Duodenal mucosa (tissue), 2 donors: ENCODE results near the gene RDX.

Experiments
- H3K27ac ChIP-seq: one replicate; pipeline ENCODE4 v1.7.0; 2013; ENCODE audit warnings: low read depth, low read length
- H3K27me3 ChIP-seq, 2 donors: one replicate each; pipeline ENCODE4 v1.7.0; 2013; ENCODE audit warnings: low read length in 2 of 2, control low read depth in 1 of 2; ENCODE audit not compliant: insufficient read depth in 2 of 2, control insufficient read depth in 1 of 2
- H3K36me3 ChIP-seq, 2 donors: one replicate each; pipeline ENCODE4 v1.7.0; 2013; ENCODE audit warnings: low read length in 2 of 2, control low read depth in 1 of 2; ENCODE audit not compliant: insufficient read depth in 2 of 2, control insufficient read depth in 1 of 2
- H3K4me1 ChIP-seq, 2 donors: one replicate each; pipeline ENCODE4 v1.7.0; 2013; ENCODE audit warnings: low read length in 2 of 2, control low read depth in 1 of 2; ENCODE audit not compliant: insufficient read depth in 2 of 2, control insufficient read depth in 1 of 2
- H3K4me3 ChIP-seq, 2 donors: one replicate each; pipeline ENCODE4 v1.7.0; 2013; ENCODE audit warnings: low read length in 2 of 2, low read depth in 1 of 2
- H3K9ac ChIP-seq, 2 donors: one replicate each; pipeline ENCODE4 v1.7.0; 2013; ENCODE audit warnings: low read length in 2 of 2, low read depth in 1 of 2
- H3K9me3 ChIP-seq, 2 donors: one replicate each; pipeline ENCODE4 v1.7.0; 2013; ENCODE audit warnings: low read length in 2 of 2, control low read depth in 1 of 2; ENCODE audit not compliant: control insufficient read depth in 1 of 2

RDX gene

GRCh38 chr11:110177086-110177456, 119.3 kb downstream of the RDX start:
- Histone ChIP-seq H3K27me3 (no peaks in the 10 kb centered on the region), H3K27ac (no peak overlapping the region), H3K4me3 (no peak overlapping the region), H3K9ac (no peak overlapping the region), H3K4me1 (peaks cover 3 to 9% of the 10 kb centered on the region in 2 donors), H3K36me3 (no peaks in the 10 kb centered on the region), H3K9me3 (no peaks in the 10 kb centered on the region)

GRCh38 chr11:110176366-110177085, 119.9 kb downstream of the RDX start:
- Histone ChIP-seq H3K9me3 (no peaks in the 10 kb centered on the region), H3K4me1 (peaks cover 3 to 9% of the 10 kb centered on the region in 2 donors), H3K4me3 (no peak overlapping the region), H3K9ac (no peak overlapping the region), H3K27ac (no peak overlapping the region), H3K27me3 (no peaks in the 10 kb centered on the region), H3K36me3 (no peaks in the 10 kb centered on the region)

DNA sequence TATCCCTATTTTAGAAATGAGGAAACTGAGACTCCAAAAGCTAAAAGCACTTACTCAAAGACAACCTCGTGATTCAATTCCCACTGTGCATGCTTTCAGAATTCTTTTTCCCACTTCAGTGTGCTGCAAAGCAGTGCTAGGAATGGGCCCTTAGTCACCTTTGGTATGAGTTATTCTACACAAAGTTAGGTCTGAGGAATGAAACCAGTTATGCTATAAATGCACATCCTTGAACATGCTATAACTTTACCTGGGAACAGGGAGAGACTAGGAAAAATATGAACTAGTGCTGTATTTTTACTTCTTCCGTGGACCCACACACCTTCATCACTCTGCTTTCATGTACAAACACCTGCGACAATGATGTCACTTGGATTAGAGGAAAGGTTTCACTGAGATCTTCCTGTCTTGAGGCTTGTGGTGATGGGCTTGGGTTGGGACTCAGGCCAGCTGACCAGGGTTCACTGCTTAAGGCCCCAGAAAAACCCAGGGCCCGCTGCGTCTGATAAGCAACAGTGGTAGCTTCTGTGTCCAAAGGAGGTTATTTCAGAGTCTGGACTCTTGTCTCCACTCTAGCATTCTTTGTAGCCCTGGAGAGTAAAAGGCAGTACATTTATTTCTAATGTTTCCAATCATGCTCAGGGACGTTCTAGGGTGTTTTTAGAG, 121.6 kb downstream of the RDX start:
- Histone ChIP-seq H3K27ac (no peak overlapping the region), H3K27me3 (no peaks in the 10 kb centered on the region), H3K4me1 (peaks cover 3 to 9% of the 10 kb centered on the region in 2 donors), H3K36me3 (no peaks in the 10 kb centered on the region), H3K9ac (no peak overlapping the region), H3K4me3 (no peak overlapping the region), H3K9me3 (no peaks in the 10 kb centered on the region)

- Histone ChIP-seq H3K36me3 (no peaks in the 10 kb centered on the region), H3K9ac (no peak overlapping the region), H3K4me3 (peak overlapping the region in 1 of 2 donors; percentile 52), H3K4me1 (peaks cover 3 to 9% of the 10 kb centered on the region in 2 donors), H3K27ac (no peak overlapping the region), H3K9me3 (no peaks in the 10 kb centered on the region), H3K27me3 (no peaks in the 10 kb centered on the region)
Measured at GRCh38 chr11:110173811-110174644, 122.4 kb downstream of the RDX start.

GRCh38 chr11:110172468-110173065, 123.8 kb downstream of the RDX start:
- no peak overlapping the region for H3K9ac ChIP-seq
- peaks cover 3 to 9% of the 10 kb centered on the region in 2 donors for H3K4me1 ChIP-seq
- H3K27me3 ChIP-seq: no peaks in the 10 kb centered on the region
- H3K27ac ChIP-seq: no peak overlapping the region
- no peak overlapping the region for H3K4me3 ChIP-seq
- H3K36me3 ChIP-seq: no peaks in the 10 kb centered on the region
- no peaks in the 10 kb centered on the region for H3K9me3 ChIP-seq

- no peaks in the 10 kb centered on the region for H3K27me3 ChIP-seq
- no peak overlapping the region for H3K9ac ChIP-seq
- no peak overlapping the region for H3K4me3 ChIP-seq
- H3K36me3 ChIP-seq: peaks cover 7 to 10% of the 10 kb centered on the region in 2 donors
- H3K4me1 ChIP-seq: peaks cover 3 to 9% of the 10 kb centered on the region in 2 donors
- H3K27ac ChIP-seq: no peak overlapping the region
- H3K9me3 ChIP-seq: no peaks in the 10 kb centered on the region
Measured at GRCh38 chr11:110169738-110170137, 126.7 kb downstream of the RDX start.

DNA sequence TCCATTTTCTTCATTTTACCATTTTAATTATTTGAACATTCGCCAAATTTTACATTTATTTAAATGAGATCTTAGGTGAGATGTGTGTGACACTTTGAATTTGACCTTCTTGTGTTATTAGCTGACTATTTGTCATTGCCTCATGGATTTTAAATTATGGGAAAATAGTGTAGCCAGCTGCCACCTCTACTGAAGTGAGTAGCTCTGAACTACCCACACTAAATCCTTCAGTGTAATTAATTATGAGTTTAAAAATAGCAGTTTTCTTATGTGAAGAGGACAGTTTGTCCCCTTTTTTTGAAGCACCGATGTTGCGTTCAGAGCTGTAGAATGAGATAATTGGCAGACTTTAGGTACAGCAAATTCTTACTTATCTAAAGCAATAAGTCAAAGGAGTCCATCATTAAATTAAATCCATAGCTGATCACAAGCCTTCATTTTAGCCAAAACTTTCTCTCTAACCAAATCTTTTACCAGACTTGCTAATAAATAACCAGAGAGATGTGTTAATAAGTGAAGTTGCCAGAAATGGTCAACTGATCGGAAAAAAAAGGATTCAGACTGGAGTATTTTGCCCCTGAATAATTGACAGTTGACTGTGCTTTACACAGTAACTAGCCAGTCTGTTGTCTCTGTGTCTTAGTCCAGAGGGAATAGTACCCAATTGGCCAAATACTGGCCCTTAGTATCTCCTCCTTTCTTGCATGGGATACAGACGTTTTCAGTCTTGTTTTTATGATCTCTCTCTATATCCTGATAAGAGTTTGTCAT, 128.2 kb downstream of the RDX start:
- no peak overlapping the region for H3K9ac ChIP-seq
- H3K36me3 ChIP-seq: peaks cover 12 to 16% of the 10 kb centered on the region in 2 donors
- no peaks in the 10 kb centered on the region for H3K4me1 ChIP-seq
- H3K9me3 ChIP-seq: no peaks in the 10 kb centered on the region
- no peak overlapping the region for H3K4me3 ChIP-seq
- H3K27me3 ChIP-seq: no peaks in the 10 kb centered on the region
- no peak overlapping the region for H3K27ac ChIP-seq

DNA sequence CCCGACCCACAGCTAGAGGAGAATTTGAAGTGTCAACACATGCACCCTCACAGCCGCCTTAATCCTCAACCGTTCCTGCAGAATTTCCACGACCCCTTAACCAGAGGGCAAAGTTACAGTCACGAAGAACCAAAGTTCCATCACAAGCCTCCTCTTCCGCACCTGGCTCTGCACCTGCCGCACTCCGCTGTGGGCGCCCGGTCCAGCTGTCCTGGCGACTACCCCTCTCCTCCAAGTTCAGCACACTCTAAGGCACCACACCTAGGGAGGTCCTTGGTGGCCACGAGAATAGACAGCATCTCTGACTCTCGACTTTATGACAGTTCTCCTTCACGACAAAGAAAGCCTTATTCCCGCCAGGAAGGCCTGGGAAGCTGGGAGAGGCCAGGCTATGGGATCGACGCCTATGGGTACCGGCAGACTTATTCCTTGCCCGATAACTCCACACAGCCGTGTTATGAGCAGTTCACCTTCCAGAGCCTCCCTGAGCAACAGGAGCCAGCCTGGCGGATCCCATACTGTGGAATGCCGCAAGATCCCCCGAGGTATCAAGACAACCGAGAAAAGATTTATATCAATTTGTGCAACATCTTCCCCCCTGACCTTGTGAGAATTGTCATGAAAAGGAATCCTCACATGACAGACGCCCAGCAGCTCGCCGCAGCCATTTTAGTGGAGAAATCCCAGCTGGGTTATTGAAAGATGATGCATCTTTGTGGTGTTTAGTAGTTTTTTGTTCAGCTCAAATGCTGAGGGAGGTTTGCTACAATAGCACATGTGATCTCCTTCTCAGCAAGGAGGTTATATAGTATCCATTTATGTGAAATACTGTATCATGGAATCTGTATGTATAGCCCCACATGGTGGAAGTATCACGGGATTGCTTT, 131.1 kb downstream of the RDX start:
- H3K36me3 ChIP-seq: peaks cover 12 to 24% of the 10 kb centered on the region in 2 donors
- no peaks in the 10 kb centered on the region for H3K4me1 ChIP-seq
- no peak overlapping the region for H3K9ac ChIP-seq
- H3K4me3 ChIP-seq: no peak overlapping the region
- H3K27me3 ChIP-seq: no peaks in the 10 kb centered on the region
- H3K9me3 ChIP-seq: no peaks in the 10 kb centered on the region
- no peak overlapping the region for H3K27ac ChIP-seq

DNA sequence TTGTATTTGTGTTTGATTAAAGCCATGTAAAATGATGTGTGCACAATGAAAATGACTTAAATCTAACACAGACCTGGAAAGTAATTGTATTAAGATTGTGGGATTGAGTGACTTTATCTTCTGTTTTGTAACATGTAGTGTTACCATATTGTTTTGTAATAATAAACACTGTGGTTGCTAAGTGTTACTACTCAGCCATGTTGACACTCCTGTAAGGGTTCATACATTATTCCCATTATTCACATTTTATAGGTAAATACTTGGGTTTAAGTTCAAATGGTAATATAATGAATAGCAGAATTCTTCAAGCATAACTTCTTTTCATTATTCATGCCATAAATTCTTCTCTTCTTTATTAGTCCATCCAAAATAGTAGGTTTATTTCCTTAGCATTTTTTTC, 134.2 kb downstream of the RDX start:
- H3K36me3 ChIP-seq: peaks cover 25 to 34% of the 10 kb centered on the region in 2 donors
- H3K9ac ChIP-seq: no peak overlapping the region
- H3K27ac ChIP-seq: no peak overlapping the region
- no peaks in the 10 kb centered on the region for H3K27me3 ChIP-seq
- H3K4me3 ChIP-seq: no peak overlapping the region
- H3K4me1 ChIP-seq: no peaks in the 10 kb centered on the region
- H3K9me3 ChIP-seq: no peaks in the 10 kb centered on the region
